SK-N-SH treated with all-trans-retinoic acid at 6 μM for 48 hours (cell line): ENCODE measurements around the gene PSMD8.

ENCODE experiments used
- ATAC-seq: fragments of 200-7000 bp; cut with Tn5 transposase; 3 replicates; pipeline ENCODE4 v1.9.1; 2020; ENCODE audit warnings: mild to moderate bottlenecking, moderate library complexity
- CSRNP3 ChIP-seq: fragments of 250-450 bp; sonication (Bioruptor Pico); IDR thresholded peaks from 2 replicates; pipeline ENCODE4 v1.5.1; 2021; ENCODE audit warnings: mild to moderate bottlenecking, moderate library complexity
- ESRRG ChIP-seq: fragments of 250-450 bp; sonication (Bioruptor Pico); IDR thresholded peaks from 2 replicates; pipeline ENCODE4 v1.6.1; 2021; ENCODE audit warnings: mild to moderate bottlenecking
- GLIS3 ChIP-seq: fragments of 250-450 bp; sonication (Bioruptor Pico); IDR thresholded peaks from 2 replicates; pipeline ENCODE4 v1.5.0; 2020; ENCODE audit warnings: mild to moderate bottlenecking, moderate library complexity
- ISL1 ChIP-seq: fragments of 250-450 bp; sonication (Bioruptor Pico); IDR thresholded peaks from 2 replicates; pipeline ENCODE4 v2.1.2; 2022; ENCODE audit warnings: mild to moderate bottlenecking, moderate library complexity
- OSR1 ChIP-seq: fragments of 250-450 bp; sonication (Bioruptor Pico); IDR thresholded peaks from 2 replicates; pipeline ENCODE4 v1.8.0; 2022; ENCODE audit warnings: moderate library complexity, mild to moderate bottlenecking, inconsistent platforms
- POU6F1 ChIP-seq: fragments of 250-450 bp; sonication (Bioruptor Pico); IDR thresholded peaks from 2 replicates; pipeline ENCODE4 v1.8.0; 2021; ENCODE audit warnings: low read depth, mild to moderate bottlenecking, moderate library complexity, borderline replicate concordance
- PPARA ChIP-seq: fragments of 250-450 bp; sonication (Bioruptor Pico); IDR thresholded peaks from 2 replicates; pipeline ENCODE4 v1.5.0; 2020; ENCODE audit warnings: mild to moderate bottlenecking, borderline replicate concordance
- RARB ChIP-seq: fragments of 250-450 bp; sonication (Bioruptor Pico); IDR thresholded peaks from 2 replicates; pipeline ENCODE4 v1.8.0; 2021; ENCODE audit warnings: mild to moderate bottlenecking, moderate library complexity
- TCF4 ChIP-seq: fragments of 250-450 bp; sonication (Bioruptor Pico); IDR thresholded peaks from 2 replicates; pipeline ENCODE4 v1.8.0; 2021; ENCODE audit warnings: mild to moderate bottlenecking, moderate library complexity, borderline replicate concordance
- TOX ChIP-seq: fragments of 250-450 bp; sonication (Bioruptor Pico); IDR thresholded peaks from 2 replicates; pipeline ENCODE4 v1.8.0; 2021; ENCODE audit warnings: mild to moderate bottlenecking, moderate library complexity, borderline replicate concordance
- TSHZ2 ChIP-seq: fragments of 250-450 bp; sonication (Bioruptor Pico); IDR thresholded peaks from 2 replicates; pipeline ENCODE4 v1.5.0; 2020; ENCODE audit warnings: mild to moderate bottlenecking, moderate library complexity
- ZC3H10 ChIP-seq: fragments of 250-450 bp; sonication (Bioruptor Pico); IDR thresholded peaks from 2 replicates; pipeline ENCODE4 v1.5.1; 2021; ENCODE audit warnings: mild to moderate bottlenecking, moderate library complexity
- ZFP3 ChIP-seq: fragments of 250-450 bp; sonication (Bioruptor Pico); IDR thresholded peaks from 2 replicates; pipeline ENCODE4 v1.5.0; 2020; ENCODE audit warnings: mild to moderate bottlenecking, moderate library complexity
- ZFP30 ChIP-seq: fragments of 450-650 bp; formaldehyde crosslinking; IDR thresholded peaks from 2 replicates; pipeline ENCODE4 v1.5.0; 2022; ENCODE audit warnings: mild to moderate bottlenecking, moderate library complexity
- ZNF565 ChIP-seq: fragments of 450-650 bp; formaldehyde crosslinking; conservative IDR thresholded peaks from 2 replicates; pipeline ENCODE4 v1.5.0; 2020; ENCODE audit warnings: low read depth, mild to moderate bottlenecking, moderate library complexity
- ZNF70 ChIP-seq: fragments of 450-650 bp; formaldehyde crosslinking; IDR thresholded peaks from 2 replicates; pipeline ENCODE4 v1.5.0; 2020; ENCODE audit warnings: mild to moderate bottlenecking, moderate library complexity
- ZNF8 ChIP-seq: fragments of 450-650 bp; formaldehyde crosslinking; IDR thresholded peaks from 2 replicates; pipeline ENCODE4 v1.5.0; 2020; ENCODE audit warnings: mild to moderate bottlenecking, moderate library complexity
- TF ChIP-seq, protein P1 (sequence below): fragments of 250-450 bp; sonication (Bioruptor Pico); IDR thresholded peaks from 2 replicates; pipeline ENCODE4 v1.5.1; 2020; ENCODE audit warnings: low read depth, mild to moderate bottlenecking, moderate library complexity

The PSMD8 gene

DNA sequence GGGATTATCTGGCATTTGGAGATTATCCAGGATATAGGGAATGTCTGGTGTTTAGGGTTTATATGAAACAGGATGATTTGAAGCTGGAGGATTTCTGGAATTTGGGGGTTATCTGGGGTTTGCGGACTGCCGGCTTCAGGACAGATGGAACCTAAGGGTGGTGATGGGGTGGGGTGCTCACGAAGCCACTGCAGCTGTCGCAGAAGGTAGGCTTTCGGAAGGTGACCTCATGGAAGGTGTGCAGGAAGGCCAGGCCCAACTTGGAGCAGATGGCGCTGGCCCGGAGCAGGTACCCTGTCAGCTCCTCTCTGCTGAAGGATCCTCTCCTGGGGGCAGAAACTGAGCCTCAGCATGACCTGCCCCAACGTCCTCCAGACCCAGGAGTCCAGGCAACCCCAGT, 38.1 kb downstream of the PSMD8 start:
- TF ChIP-seq OSR1: no peak
- TF ChIP-seq CSRNP3: no peak
- TF ChIP-seq ESRRG: no peak
- no peak for TF ChIP-seq ZNF565
- TF ChIP-seq GLIS3 (CRISPR knock-in tag): no peak
- no peak for TF ChIP-seq TSHZ2
- TF ChIP-seq ISL1 (CRISPR knock-in tag): no peak
- ATAC-seq: no peak

GRCh38 chr19:38412961-38413360, 38.6 kb downstream of the PSMD8 start:
- no peak for ATAC-seq
- no peak for TF ChIP-seq TOX (CRISPR knock-in tag)
- TF ChIP-seq ZFP30 (CRISPR knock-in tag): no peak
- TF ChIP-seq POU6F1 (CRISPR knock-in tag): no peak
- no peak for TF ChIP-seq ZNF70 (CRISPR knock-in tag)
- TF ChIP-seq ZC3H10 (CRISPR knock-in tag): no peak
- no peak for TF ChIP-seq TCF4 (CRISPR knock-in tag)
- TF ChIP-seq RARB (CRISPR knock-in tag): no peak
- TF ChIP-seq CSRNP3: no peak
- no peak for TF ChIP-seq TSHZ2
- no peak for TF ChIP-seq ESRRG
- no peak for TF ChIP-seq ZNF8

DNA sequence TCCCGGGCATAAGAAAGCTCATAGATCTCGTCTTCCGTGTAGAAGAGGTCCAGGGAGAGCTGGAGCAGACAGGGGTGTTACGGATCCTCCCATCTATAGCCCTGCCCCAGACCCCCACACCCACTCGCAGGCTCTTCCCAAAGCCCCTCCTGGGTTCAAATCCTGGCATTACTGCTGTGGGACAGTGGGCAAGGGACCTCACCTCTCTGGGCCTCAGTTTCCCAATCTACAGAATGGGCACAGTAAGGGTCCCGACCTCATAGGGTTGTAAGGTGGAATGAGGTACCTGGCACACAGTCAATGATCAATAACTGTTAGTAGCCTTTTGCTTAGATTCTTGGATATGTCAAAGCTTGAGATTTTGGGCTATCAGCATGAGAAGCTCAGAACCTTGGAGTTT, 39.0 kb downstream of the PSMD8 start:
- no peak for TF ChIP-seq PPARA (CRISPR knock-in tag)
- no peak for TF ChIP-seq TOX (CRISPR knock-in tag)
- TF ChIP-seq ZNF565: no peak
- TF ChIP-seq ZC3H10 (CRISPR knock-in tag): no peak
- TF ChIP-seq, protein P1, sequence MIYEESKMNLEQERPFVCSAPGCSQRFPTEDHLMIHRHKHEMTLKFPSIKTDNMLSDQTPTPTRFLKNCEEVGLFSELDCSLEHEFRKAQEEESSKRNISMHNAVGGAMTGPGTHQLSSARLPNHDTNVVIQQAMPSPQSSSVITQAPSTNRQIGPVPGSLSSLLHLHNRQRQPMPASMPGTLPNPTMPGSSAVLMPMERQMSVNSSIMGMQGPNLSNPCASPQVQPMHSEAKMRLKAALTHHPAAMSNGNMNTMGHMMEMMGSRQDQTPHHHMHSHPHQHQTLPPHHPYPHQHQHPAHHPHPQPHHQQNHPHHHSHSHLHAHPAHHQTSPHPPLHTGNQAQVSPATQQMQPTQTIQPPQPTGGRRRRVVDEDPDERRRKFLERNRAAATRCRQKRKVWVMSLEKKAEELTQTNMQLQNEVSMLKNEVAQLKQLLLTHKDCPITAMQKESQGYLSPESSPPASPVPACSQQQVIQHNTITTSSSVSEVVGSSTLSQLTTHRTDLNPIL (CRISPR knock-in tag): no peak
- no peak for TF ChIP-seq ZFP3 (CRISPR knock-in tag)
- no peak for TF ChIP-seq TCF4 (CRISPR knock-in tag)
- no peak for TF ChIP-seq CSRNP3
- ATAC-seq: no peak
